ENCODE results near the gene POLR3G. TPM values are rescaled to one million over a fixed set of nuclear protein-coding genes. Genes with fewer than 3 reads are reported as not detected.
A peak's percentile ranks its signal among the peaks of the same experiment; 100 is the strongest.

POLR3G gene
- total RNA-seq, 1 experiment from 2014 or later = 73.6 TPM

DNA sequence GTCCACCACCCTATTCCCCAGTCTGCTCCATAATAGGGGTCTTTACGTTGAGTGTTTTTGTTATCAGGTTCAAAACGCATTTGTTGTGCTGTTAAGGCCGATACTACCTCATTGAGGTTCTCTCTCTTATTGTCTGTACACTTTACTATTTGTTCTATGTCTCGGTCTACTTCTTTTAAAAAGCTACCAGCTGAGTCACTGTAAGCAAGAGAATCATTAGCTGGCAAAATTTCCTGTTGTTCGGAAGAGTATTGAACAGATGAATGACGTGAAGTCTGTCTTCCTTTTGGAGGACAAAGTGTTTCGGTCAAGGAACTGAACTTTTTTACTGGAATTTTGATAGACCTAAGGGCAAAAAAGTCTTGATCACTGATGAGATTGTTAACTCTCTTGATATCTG, 44.4 kb downstream of the POLR3G start:
- H3K4me2 ChIP-seq (ENCODE audit: insufficient read depth, insufficient read length, low read length) = no peak overlapping the region
- no peak for TF ChIP-seq CTCF (conservative IDR thresholded peaks at IDR 0.05)
- H3K4me1 Mint-ChIP-seq = no peaks in the 10 kb centered on the region
- H4K8ac ChIP-seq (replicated peaks; ENCODE audit: insufficient read length, low read depth, low read length) = no peak overlapping the region
- H4K5ac ChIP-seq (ENCODE audit: insufficient read length, low read depth, low read length) = no peak overlapping the region
- no peak overlapping the region for H3K9ac ChIP-seq (ENCODE audit: extremely low read depth, insufficient read length, low read length)
- no peak overlapping the region for H2AFZ ChIP-seq (ENCODE audit: low read length)
- no peaks in the 10 kb centered on the region for H3K4me1 ChIP-seq (ENCODE audit: insufficient read depth, low read length)
- H3K27me3 Mint-ChIP-seq (ENCODE audit: low read depth) = no peaks in the 10 kb centered on the region
- H3K27ac ChIP-seq (ENCODE audit: insufficient read length, low read depth, low read length) = no peak overlapping the region
- H3K4ac ChIP-seq (ENCODE audit: low read depth, low read length) = no peak overlapping the region
- DNase-seq = no peak
- no peak overlapping the region for H2BK12ac ChIP-seq (ENCODE audit: insufficient read length, low read depth, low read length)
- H3K36me3 Mint-ChIP-seq (ENCODE audit: insufficient read depth in 1 of 3, low read depth in 3 of 3) = peaks cover 4 to 33% (median 32%) of the 10 kb centered on the region in 3 experiments; a peak in 6 of 7 replicates
- no peak overlapping the region for H2BK20ac ChIP-seq (ENCODE audit: low read depth, low read length, poor library complexity, severe bottlenecking)
- H2BK15ac ChIP-seq (ENCODE audit: low read depth, low read length) = no peak overlapping the region
- H2BK5ac ChIP-seq (ENCODE audit: insufficient read length, low read length) = no peak overlapping the region
- H3K14ac ChIP-seq (ENCODE audit: insufficient read depth, low read length) = no peak overlapping the region
- no peak overlapping the region for H3T11ph ChIP-seq (ENCODE audit: low read length)
- no peaks in the 10 kb centered on the region for H4K20me1 ChIP-seq (ENCODE audit: control insufficient read depth, insufficient read depth, insufficient read length)
- H2AK5ac ChIP-seq (ENCODE audit: insufficient read length, low read length) = no peak overlapping the region
- H3K27ac Mint-ChIP-seq = peak overlapping the region in 2 of 3 experiments; percentile 13 to 86; a peak in 3 of 7 replicates
- no peak overlapping the region for H3K23ac ChIP-seq (ENCODE audit: insufficient read length, low read depth, low read length)
- H3K56ac ChIP-seq (ENCODE audit: insufficient read length, low read depth, low read length) = no peak overlapping the region
- no peak overlapping the region for H4K91ac ChIP-seq (ENCODE audit: insufficient read length, low read depth, low read length)
- no peak overlapping the region for H3K18ac ChIP-seq (ENCODE audit: insufficient read length, low read depth, low read length)
- no CpG with 5 or more reads among the region's 7 CpGs for WGBS (ENCODE audit: extremely low coverage, insufficient read length, low lambda C conversion rate)
- H2BK120ac ChIP-seq (ENCODE audit: low read depth, low read length, poor library complexity, severe bottlenecking) = no peak overlapping the region
- no peaks in the 10 kb centered on the region for H3K9me3 ChIP-seq (ENCODE audit: control insufficient read depth, low read depth, low read length)
- no peaks in the 10 kb centered on the region for H3K9me3 Mint-ChIP-seq
- H3K4me3 Mint-ChIP-seq = no peak overlapping the region
- H3K27me3 ChIP-seq (ENCODE audit: insufficient read depth, low read length) = no peaks in the 10 kb centered on the region
- H3K23me2 ChIP-seq (ENCODE audit: insufficient read length, low read depth, low read length, poor library complexity, severe bottlenecking) = no peaks in the 10 kb centered on the region
- H3K79me1 ChIP-seq (ENCODE audit: insufficient read depth, low read depth, low read length, poor library complexity, severe bottlenecking) = no peaks in the 10 kb centered on the region
- no peaks in the 10 kb centered on the region for H3K79me2 ChIP-seq (ENCODE audit: insufficient read depth, low read length)
